GM12878 (cell line): ENCODE results near the gene LEMD3. TPM values are rescaled to one million over a fixed set of nuclear protein-coding genes. Genes with fewer than 3 reads are reported as not detected.
A peak's percentile ranks its signal among the peaks of the same experiment; 100 is the strongest.

Experiments used
- ATAC-seq: fragments of 200-7000 bp; cut with Tn5 transposase; 3 replicates; pipeline ENCODE4 v1.9.1; 2020; ENCODE audit warnings: mild to moderate bottlenecking, moderate library complexity
- BruUV-seq: library from RNA; stranded (reverse); fragments of 400-500 nt; replicated peaks from 2 replicates; lab custom pipeline; 2021; lab: Mats Ljungman, UMichigan
- CTCF ChIA-PET: fragments of 300-600 bp; sonication (Branson Sonifier 250); formaldehyde crosslinking; extraction: SDS; loops from one replicate; lab custom pipeline; 2021; ENCODE audit warnings: inconsistent platforms; lab: Yijun Ruan, JAX
- POLR2A ChIA-PET: fragments of 350-600 bp; formaldehyde crosslinking; extraction: SDS; loops from one replicate; lab custom pipeline; 2021; ENCODE audit warnings: inconsistent platforms; lab: Charles Lee
- RAD21 ChIA-PET: fragments of 300-600 bp; sonication (Branson Sonifier 250); formaldehyde crosslinking; loops from one replicate; lab custom pipeline; 2023; ENCODE audit warnings: antibody characterized with exemption; ENCODE audit not compliant: unreplicated experiment; lab: Charles Lee
- SMC1A ChIA-PET: fragments of 300-600 bp; sonication (Branson Sonifier 250); formaldehyde crosslinking; loops from one replicate; lab custom pipeline; 2023; ENCODE audit not compliant: unreplicated experiment, uncharacterized antibody; lab: Charles Lee
- DNase-seq: peaks from one replicate; pipeline ENCODE4 v3.0.0-alpha.2; 2011; ENCODE audit warnings: low read depth, low spot score
- FAIRE-seq: peaks from 3 replicates; lab custom pipeline; 2011; peaks lifted over from hg19 to GRCh38; lab: Jason Lieb, UNC
- H2AFZ ChIP-seq: 2 replicates; pipeline ENCODE4 v1.6.0; 2011; ENCODE audit warnings: low read depth, low read length, control low read depth; ENCODE audit not compliant: control insufficient read depth
- H3K27ac ChIP-seq: 2 replicates; pipeline ENCODE4 v1.5.1; 2011; ENCODE audit warnings: control low read depth; ENCODE audit not compliant: control insufficient read depth, insufficient read depth
- H3K27me3 ChIP-seq, 2 experiments: replicated peaks in 1 of 2; 2 replicates each; pipeline versions ENCODE4 v1.6.0 to v1.6.1; 2011; ENCODE audit warnings: low read length in 1 of 2; ENCODE audit not compliant: control insufficient read depth in 2 of 2, insufficient read depth in 2 of 2
- H3K36me3 ChIP-seq, 2 experiments: 2 replicates each; pipeline ENCODE4 v1.5.1; 2011; ENCODE audit warnings: low read length in 1 of 2; ENCODE audit not compliant: control insufficient read depth in 2 of 2, insufficient read depth in 2 of 2
- H3K4me1 ChIP-seq: 2 replicates; pipeline ENCODE4 v1.6.1; 2011; ENCODE audit warnings: mild to moderate bottlenecking, low read length, moderate library complexity, mixed read lengths; ENCODE audit not compliant: control insufficient read depth, insufficient read depth
- H3K4me2 ChIP-seq: 2 replicates; pipeline ENCODE4 v1.6.0; 2011; ENCODE audit warnings: control low read depth; ENCODE audit not compliant: control insufficient read depth, insufficient read depth
- H3K4me3 ChIP-seq: fragments of 200-600 bp; sonication (generic); 2 replicates; pipeline ENCODE4 v1.5.1; 2016
- H3K79me2 ChIP-seq: 2 replicates; pipeline ENCODE4 v1.6.0; 2011; ENCODE audit warnings: low read length; ENCODE audit not compliant: control insufficient read depth, insufficient read depth
- H3K9ac ChIP-seq: 2 replicates; pipeline ENCODE4 v1.8.0; 2011; ENCODE audit warnings: low read length, control low read depth, mixed read lengths; ENCODE audit not compliant: control insufficient read depth, insufficient read depth
- H3K9me3 ChIP-seq: replicated peaks from 3 replicates; pipeline ENCODE4 v1.5.1; 2011; ENCODE audit warnings: mild to moderate bottlenecking, low read length; ENCODE audit not compliant: control insufficient read depth, insufficient read depth
- H4K20me1 ChIP-seq: 2 replicates; pipeline ENCODE4 v1.6.0; 2011; ENCODE audit not compliant: control insufficient read depth, insufficient read depth
- BMI1 ChIP-seq: fragments of 450-650 bp; IDR thresholded peaks from 2 replicates; pipeline ENCODE4 v1.6.1; 2016; ENCODE audit warnings: mild to moderate bottlenecking, moderate library complexity, borderline replicate concordance
- CBFB ChIP-seq: IDR thresholded peaks from 2 replicates; pipeline ENCODE4 v1.6.1; 2016; ENCODE audit warnings: antibody characterized with exemption, low read depth
- HDGF ChIP-seq: fragments of 450-650 bp; IDR thresholded peaks from 2 replicates; pipeline ENCODE4 v1.6.1; 2016; ENCODE audit warnings: antibody characterized with exemption
- JUNB ChIP-seq: IDR thresholded peaks from 2 replicates; pipeline ENCODE4 v1.6.1; 2016; ENCODE audit warnings: antibody characterized with exemption, mild to moderate bottlenecking
- MTA2 ChIP-seq: fragments of 450-650 bp; IDR thresholded peaks from 2 replicates; pipeline ENCODE4 v1.6.1; 2016; ENCODE audit warnings: low read depth, mild to moderate bottlenecking, moderate library complexity
- RELA ChIP-seq: fragments of 450-650 bp; IDR thresholded peaks from 2 replicates; pipeline ENCODE4 v1.8.0; 2014; ENCODE audit warnings: borderline replicate concordance; ENCODE audit not compliant: partially characterized antibody
- TARDBP ChIP-seq: IDR thresholded peaks from 2 replicates; pipeline ENCODE4 v1.6.1; 2016; ENCODE audit warnings: borderline replicate concordance
- ZBTB4 ChIP-seq: fragments of 450-650 bp; formaldehyde crosslinking; IDR thresholded peaks from 2 replicates; pipeline ENCODE4 v1.4.0; 2022; ENCODE audit warnings: mild to moderate bottlenecking, moderate library complexity
- ZNF622 ChIP-seq: fragments of 450-650 bp; IDR thresholded peaks from 2 replicates; pipeline ENCODE4 v1.6.1; 2017; ENCODE audit warnings: mild to moderate bottlenecking, inconsistent platforms
- WGBS: methylation state at CpG from one replicate; pipeline ENCODE4 v1.1.6; 2016; ENCODE audit warnings: low lambda C conversion rate; ENCODE audit not compliant: insufficient replicate concordance, insufficient coverage; ENCODE audit errors: missing lambda C conversion rate; 5-methylcytosine and 5-hydroxymethylcytosine counted together
- in situ Hi-C: fragments of 300-500 bp; cut with MboI; formaldehyde crosslinking; loops from 9 replicates; pipeline ENCODE4 v1.14.3; 2018; ENCODE audit warnings: mixed read lengths
- intact Hi-C: fragments of 100-400 bp; cut with micrococcal nuclease; formaldehyde crosslinking; loops from one replicate; pipeline ENCODE4 v1.14.2; 2022; ENCODE audit not compliant: unreplicated experiment
- polyA plus RNA-seq, 11 experiments: library from polyadenylated mRNA; depleted of rRNA in 4 of 11; unstranded in 6 of 11; stranded (reverse) in 5 of 11; fragments of >200 nt; fragmentation: Nextera tagmentation in 4 of 11; fragmentation: Illumina TruSeq in 1 of 11; extraction: Ambion mirVana in 4 of 11; extraction: Trizol in 1 of 11; gene quantifications; 1 replicate in 1 of 11; 2 replicates in 10 of 11; pipeline versions ENCODE4 v1.2.1 to v1.2.3, GENCODE V29; 2011 to 2016; ENCODE audit warnings: inconsistent platforms in 2 of 11, missing spikeins in 2 of 11, low read depth in 1 of 11
- total RNA-seq, 4 experiments: library from RNA; depleted of rRNA in 3 of 4; stranded (reverse); fragments of >200 nt in 3 of 4; fragmentation: Illumina TruSeq in 1 of 4; extraction: Trizol in 1 of 4; gene quantifications; 2 replicates each; pipeline versions ENCODE4 v1.2.1 to v1.2.3, GENCODE V29; 2013 to 2021

Gene LEMD3
- total and polyA plus RNA-seq, 10 of the 15 experiments (the other 5 are each of a cell fraction or from before 2014, with no cell fraction given) = 7.5 to 26.0 (median 16.5) TPM

GRCh38 chr12:65238609-65239008 lies 69.2 kb downstream of the LEMD3 start (continued):
- TF ChIP-seq CBFB (no peak), MTA2 (no peak), ZBTB4 (CRISPR knock-in tag) (no peak), RELA (no peak), TARDBP (no peak), HDGF (no peak)
- TF ChIP-seq, all 136 proteins: peak for 0

- no peak for FAIRE-seq
- RAD21 ChIA-PET = interaction anchor here (1.1 kb wide), 1 partner anchor 11 kb away, joined by 3 read pairs; no protein-coding TSS in a partner anchor
- in situ Hi-C loops = no loop called here
Observed at GRCh38 chr12:65248656-65249633, 79.6 kb downstream of the LEMD3 start.

More at GRCh38 chr12:65248656-65249633, 79.6 kb downstream of the LEMD3 start:
- Histone ChIP-seq H3K4me1 (no peaks in the 10 kb centered on the region), H2AFZ (no peak overlapping the region), H3K27me3 (no peaks in the 10 kb centered on the region), H3K36me3 (peaks cover 0 to 12% of the 10 kb centered on the region in 2 experiments; a peak in 2 of 4 replicates), H3K4me2 (no peak overlapping the region), H3K9ac (no peak overlapping the region), H4K20me1 (no peaks in the 10 kb centered on the region), H3K27ac (no peak overlapping the region), H3K79me2 (no peaks in the 10 kb centered on the region), H3K4me3 (no peak overlapping the region), H3K9me3 (no peaks in the 10 kb centered on the region)
- TF ChIP-seq ZNF622 (no peak), BMI1 (no peak), JUNB (peak; percentile 31)
- ChIA-PET SMC1A (no interaction called here), POLR2A (no interaction called here), CTCF (interaction anchor here (0.9 kb wide), 1 partner anchor 16 kb away, joined by 3 read pairs; no protein-coding TSS in a partner anchor)
- intact Hi-C loops = no loop called here
- ATAC-seq = no peak
- 55% methylated on average over 2 of the region's 2 CpGs for WGBS
- no TSS peak for BruUV-seq
- no peak for DNase-seq
